GM21825 (cell line): ENCODE results near the gene EVI5.
A peak's percentile ranks its signal among the peaks of the same experiment; 100 is the strongest.
"Not testable (repeated sequence)": the region's sequence is repeated elsewhere in the genome, so short reads cannot be mapped to it uniquely, and the experiment has no call there.

Source experiments
- ATAC-seq: cut with Tn5 transposase; IDR thresholded peaks from one replicate; pipeline ENCODE4 v1.9.1; 2021; ENCODE audit warnings: mild to moderate bottlenecking, moderate library complexity; ENCODE audit not compliant: unreplicated experiment

EVI5 gene

GRCh38 chr1:92583821-92584760 is 200.8 kb downstream of the EVI5 start:
- peak; percentile 85 for ATAC-seq

GRCh38 chr1:92577261-92577895 is 207.5 kb downstream of the EVI5 start:
- no peak for ATAC-seq

- ATAC-seq = no peak
Observed at GRCh38 chr1:92575123-92575522, 209.8 kb downstream of the EVI5 start.

GRCh38 chr1:92572520-92572919 is 212.4 kb downstream of the EVI5 start:
- ATAC-seq = no peak

GRCh38 chr1:92571578-92571977 is 213.3 kb downstream of the EVI5 start:
- no peak for ATAC-seq

GRCh38 chr1:92567211-92567868 is 217.6 kb downstream of the EVI5 start:
- no peak for ATAC-seq

GRCh38 chr1:92563457-92564216 is 221.3 kb downstream of the EVI5 start:
- peak; percentile 99 for ATAC-seq

DNA sequence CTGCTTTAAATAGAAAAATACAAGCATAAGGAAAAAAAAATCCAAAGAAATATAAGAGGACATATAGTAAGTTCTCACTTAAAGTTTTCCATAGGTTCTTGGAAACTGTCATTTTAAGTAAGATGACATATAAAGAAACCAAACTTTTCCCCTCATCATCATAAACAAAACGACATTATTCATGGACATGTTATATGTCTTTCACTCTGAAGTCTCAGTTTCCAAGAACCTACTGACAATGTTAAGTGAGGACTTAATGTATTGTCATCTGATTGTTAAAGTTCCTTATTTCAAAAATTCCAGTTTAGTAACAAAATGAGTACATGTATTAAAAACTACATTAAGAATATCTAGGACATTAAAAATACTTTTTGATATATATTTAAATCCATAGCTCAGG is 228.6 kb downstream of the EVI5 start:
- no peak for ATAC-seq

- no peak for ATAC-seq
Observed at GRCh38 chr1:92554216-92554615, 230.7 kb downstream of the EVI5 start.

DNA sequence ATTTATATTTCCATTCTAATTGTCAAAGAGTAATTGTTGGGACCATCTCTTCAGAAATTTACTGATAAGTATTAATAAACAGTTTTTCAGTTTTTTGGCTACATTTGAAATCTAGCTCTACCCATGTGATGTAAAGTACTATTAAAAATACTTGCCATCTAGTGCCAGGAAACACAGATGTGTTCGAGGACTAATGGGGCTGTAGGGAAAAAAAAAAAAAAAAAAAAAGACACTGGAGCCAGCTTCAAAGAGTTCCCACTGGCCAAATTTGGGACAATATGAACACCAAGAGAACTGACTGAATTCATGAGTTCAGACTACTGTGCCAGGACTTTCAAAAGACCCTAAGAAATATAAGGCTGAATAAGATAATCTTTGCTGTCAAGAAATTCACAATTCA is 233.0 kb downstream of the EVI5 start:
- no peak for ATAC-seq

DNA sequence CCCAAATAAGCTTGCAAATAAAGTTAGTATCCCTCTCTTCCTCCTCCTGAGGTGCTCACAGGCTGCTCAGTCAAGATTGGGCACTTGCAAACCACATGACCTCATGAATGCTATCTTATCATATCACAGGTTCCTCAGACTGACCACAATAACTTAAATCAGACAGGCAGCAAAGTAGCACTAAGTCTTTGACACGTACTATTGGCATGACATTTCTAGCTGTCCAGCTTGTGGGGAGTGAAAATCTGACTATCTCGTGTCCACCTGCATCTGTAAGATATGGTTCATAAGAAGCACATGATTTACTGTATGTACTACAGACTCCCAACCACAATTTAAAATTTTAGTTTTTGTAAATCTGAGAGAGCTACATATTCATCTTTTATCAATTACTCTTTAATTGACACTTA is 240.1 kb downstream of the EVI5 start:
- no peak for ATAC-seq

- no peak for ATAC-seq
Observed at GRCh38 chr1:92543131-92544055, 241.5 kb downstream of the EVI5 start.

- ATAC-seq = peak; percentile 56
Observed at GRCh38 chr1:92538413-92539061, 246.4 kb downstream of the EVI5 start.

- ATAC-seq = peak; percentile 70
Observed at GRCh38 chr1:92538048-92538412, 246.9 kb downstream of the EVI5 start.

DNA sequence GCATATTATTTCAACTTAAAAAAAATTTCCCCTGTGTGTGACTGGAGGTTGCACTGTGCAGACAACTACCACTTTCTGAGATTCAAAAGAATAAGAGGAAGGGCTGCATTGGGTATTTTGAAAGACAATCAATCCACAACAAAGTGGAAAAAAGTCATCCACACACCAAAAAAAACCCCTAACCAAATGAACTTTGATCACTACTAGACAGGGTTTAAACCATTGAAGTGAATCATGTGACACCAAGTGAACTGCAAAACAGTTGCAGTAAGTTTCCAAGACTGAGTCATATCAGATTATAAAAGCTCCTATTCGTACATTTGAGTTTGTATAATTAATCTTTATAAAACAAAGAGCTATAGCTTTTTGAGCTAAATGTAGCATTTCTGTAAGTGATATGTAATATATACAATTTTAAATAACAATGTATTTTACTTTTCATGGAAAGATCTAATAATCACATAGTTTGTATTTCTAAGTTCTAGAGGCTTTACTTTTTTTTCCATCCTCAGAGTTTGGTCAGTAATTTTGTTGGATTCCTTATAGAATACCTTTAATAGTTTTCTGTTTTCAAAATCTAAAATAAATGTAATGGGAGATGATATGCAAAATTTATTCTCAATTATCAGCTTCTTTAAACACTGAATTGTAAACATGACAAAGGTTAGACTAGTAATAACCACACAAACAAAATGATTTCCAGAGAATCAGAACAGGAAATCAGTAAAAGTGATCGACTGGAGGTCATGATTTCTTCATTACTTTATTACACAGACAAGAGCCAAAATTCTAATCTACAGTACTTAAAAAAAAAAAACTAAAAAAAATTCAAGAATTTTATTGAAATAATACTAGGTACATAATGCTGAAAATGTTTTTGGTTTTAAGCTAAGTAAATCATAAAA is 247.7 kb downstream of the EVI5 start:
- ATAC-seq = peak; percentile 46

DNA sequence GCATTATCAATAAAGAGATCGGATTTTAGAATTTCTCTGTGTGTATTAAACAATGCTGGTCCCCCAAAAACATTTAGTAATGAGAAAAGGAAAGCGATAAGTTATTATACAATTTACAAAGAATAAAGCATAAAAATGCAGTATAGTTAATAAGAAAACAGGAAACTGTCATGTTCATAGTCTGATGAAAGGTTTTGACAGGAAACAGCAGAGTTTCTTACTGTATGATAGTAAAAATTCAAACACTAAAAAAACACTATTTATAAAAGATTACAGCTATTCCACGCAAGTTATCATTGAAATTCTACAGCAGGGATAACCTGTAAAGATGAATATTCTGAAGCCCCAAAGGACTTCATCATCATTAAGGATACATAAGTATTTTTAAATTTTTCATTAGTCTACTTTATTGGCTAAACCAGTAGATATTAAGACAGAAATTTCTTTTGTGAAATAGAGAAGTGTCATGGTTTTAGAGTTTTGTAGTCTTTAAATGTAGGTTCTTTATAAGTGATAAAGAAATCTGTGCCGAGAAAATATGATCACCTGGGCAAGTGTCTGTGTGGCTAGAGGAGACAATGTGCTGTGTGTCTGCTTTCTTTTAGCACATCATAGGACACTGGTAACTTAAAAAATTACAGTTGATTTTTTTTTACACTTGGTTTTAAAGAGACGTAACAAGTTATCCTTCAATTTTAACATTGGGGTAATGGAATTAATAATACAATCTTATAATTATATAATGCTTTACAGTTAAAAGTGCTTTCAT is 248.5 kb downstream of the EVI5 start:
- ATAC-seq = no peak

GRCh38 chr1:92532371-92532770 is 252.5 kb downstream of the EVI5 start:
- ATAC-seq = not testable (repeated sequence)

DNA sequence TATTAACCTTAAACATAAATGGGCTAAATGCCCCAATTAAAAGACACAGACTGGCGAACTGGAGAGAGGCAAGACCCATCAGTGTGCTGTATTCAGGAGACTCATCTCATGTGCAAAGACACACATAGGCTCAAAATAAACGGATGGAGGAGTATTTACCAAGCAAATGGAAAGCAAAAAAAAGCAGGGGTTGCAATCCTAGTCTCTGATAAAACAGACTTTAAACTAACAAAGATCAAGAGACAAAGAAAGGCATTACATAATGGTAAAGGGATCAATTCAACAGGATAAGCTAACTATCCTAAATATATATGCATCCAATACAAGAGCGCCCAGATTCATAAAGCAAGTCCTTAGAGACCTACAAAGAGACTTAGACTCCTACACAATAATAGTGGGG is 253.0 kb downstream of the EVI5 start:
- ATAC-seq = not testable (repeated sequence)
